Adrenal gland (tissue), 5 donors: ENCODE results near the gene GPR3.

Experiments used
- CTCF ChIP-seq, 6 experiments: fragments of 450-650 bp in 4 of 6; fragments of 200-600 bp in 2 of 6; sonication (generic) in 1 of 6; IDR thresholded peaks; 1 replicate in 5 of 6; 2 replicates in 1 of 6; pipeline versions ENCODE4 v1.5.1 to v1.8.0; 2016 to 2021; ENCODE audit warnings: antibody characterized with exemption in 6 of 6, mild to moderate bottlenecking in 2 of 6, moderate library complexity in 1 of 6
- POLR2A ChIP-seq, 2 donors: fragments of 450-650 bp; IDR thresholded peaks; one replicate each; pipeline ENCODE4 v1.6.1; 2017; ENCODE audit warnings: antibody characterized with exemption in 2 of 2, mild to moderate bottlenecking in 2 of 2, moderate library complexity in 1 of 2
- donor health status: DM: no; HTN: no; CAD: no.

GRCh38 chr1:27427816-27428315 lies 35.4 kb downstream of the GPR3 start:
- TF ChIP-seq POLR2A (IDR thresholded peaks at IDR 0.05) = no peak
- TF ChIP-seq CTCF (IDR thresholded peaks at IDR 0.05) = no peak
